ENCODE results near the gene OSBPL2. TPM values are rescaled to one million over a fixed set of nuclear protein-coding genes. Genes with fewer than 3 reads are reported as not detected.

The OSBPL2 gene
- total and polyA plus RNA-seq, 4 donors, result 9.9 to 19.7 (median 12.3) TPM

GRCh38 chr20:62205618-62206387 lies 32.5 kb upstream of the OSBPL2 start:
- Histone ChIP-seq H3K27ac (ENCODE audit: low read depth in 1 of 2, low read length in 2 of 2) (no peak overlapping the region), H3K36me3 (ENCODE audit: control insufficient read depth in 4 of 4, insufficient read depth in 3 of 4, low read depth in 1 of 4, low read length in 3 of 4) (peaks cover 1 to 22% (median 7%) of the 10 kb centered on the region in 4 donors)
- no peak for DNase-seq (ENCODE audit: low spot score)

GRCh38 chr20:62206388-62206775 lies 31.9 kb upstream of the OSBPL2 start:
- no peak for DNase-seq (ENCODE audit: low spot score)
- H3K36me3 ChIP-seq (ENCODE audit: control insufficient read depth in 4 of 4, insufficient read depth in 3 of 4, low read depth in 1 of 4, low read length in 3 of 4), result peaks cover 0 to 16% (median 5%) of the 10 kb centered on the region in 4 donors
- H3K9ac ChIP-seq (ENCODE audit: low read depth in 1 of 2, low read length in 2 of 2), result no peak overlapping the region
- H3K4me3 ChIP-seq (ENCODE audit: low read depth in 1 of 3, low read length in 3 of 3), result no peak overlapping the region
- 95% methylated on average over 17 of the region's 17 CpGs for WGBS
- H3K4me1 ChIP-seq (ENCODE audit: control insufficient read depth in 4 of 4, insufficient read depth in 4 of 4, low read length in 3 of 4), result no peaks in the 10 kb centered on the region
- no peaks in the 10 kb centered on the region for H3K9me3 ChIP-seq (ENCODE audit: control insufficient read depth in 4 of 4, low read length in 3 of 4)
- TF ChIP-seq EGR1 (IDR thresholded peaks at IDR 0.05; ENCODE audit: low read depth in 2 of 2) (no peak), JUND (IDR thresholded peaks at IDR 0.05) (no peak), RXRA (IDR thresholded peaks at IDR 0.05) (no peak), TAF1 (conservative IDR thresholded peaks at IDR 0.05) (no peak)
- H3K27ac ChIP-seq (ENCODE audit: low read depth in 1 of 2, low read length in 2 of 2), result no peak overlapping the region
- H3K27me3 ChIP-seq (ENCODE audit: control insufficient read depth in 4 of 4, insufficient read depth in 4 of 4, low read length in 3 of 4), result no peaks in the 10 kb centered on the region

More at GRCh38 chr20:62205618-62206387, 32.5 kb upstream of the OSBPL2 start:
- no peaks in the 10 kb centered on the region for H3K27me3 ChIP-seq (ENCODE audit: control insufficient read depth in 4 of 4, insufficient read depth in 4 of 4, low read length in 3 of 4)
- WGBS, result 92% methylated on average over 38 of the region's 38 CpGs
- TF ChIP-seq EGR1 (IDR thresholded peaks at IDR 0.05; ENCODE audit: low read depth in 2 of 2), result no peak
- no peak for TF ChIP-seq GABPA (IDR thresholded peaks at IDR 0.05 in 1 of 2, conservative IDR thresholded peaks at IDR 0.05 in 1 of 2)
- TF ChIP-seq, protein P1, sequence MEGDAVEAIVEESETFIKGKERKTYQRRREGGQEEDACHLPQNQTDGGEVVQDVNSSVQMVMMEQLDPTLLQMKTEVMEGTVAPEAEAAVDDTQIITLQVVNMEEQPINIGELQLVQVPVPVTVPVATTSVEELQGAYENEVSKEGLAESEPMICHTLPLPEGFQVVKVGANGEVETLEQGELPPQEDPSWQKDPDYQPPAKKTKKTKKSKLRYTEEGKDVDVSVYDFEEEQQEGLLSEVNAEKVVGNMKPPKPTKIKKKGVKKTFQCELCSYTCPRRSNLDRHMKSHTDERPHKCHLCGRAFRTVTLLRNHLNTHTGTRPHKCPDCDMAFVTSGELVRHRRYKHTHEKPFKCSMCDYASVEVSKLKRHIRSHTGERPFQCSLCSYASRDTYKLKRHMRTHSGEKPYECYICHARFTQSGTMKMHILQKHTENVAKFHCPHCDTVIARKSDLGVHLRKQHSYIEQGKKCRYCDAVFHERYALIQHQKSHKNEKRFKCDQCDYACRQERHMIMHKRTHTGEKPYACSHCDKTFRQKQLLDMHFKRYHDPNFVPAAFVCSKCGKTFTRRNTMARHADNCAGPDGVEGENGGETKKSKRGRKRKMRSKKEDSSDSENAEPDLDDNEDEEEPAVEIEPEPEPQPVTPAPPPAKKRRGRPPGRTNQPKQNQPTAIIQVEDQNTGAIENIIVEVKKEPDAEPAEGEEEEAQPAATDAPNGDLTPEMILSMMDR (IDR thresholded peaks at IDR 0.05; ENCODE audit: low read depth, low read length, missing input control), result no peak
- no peak for TF ChIP-seq HNF4A (conservative IDR thresholded peaks at IDR 0.05)
- no peak for TF ChIP-seq HNF4G (IDR thresholded peaks at IDR 0.05)
- TF ChIP-seq, protein P2, sequence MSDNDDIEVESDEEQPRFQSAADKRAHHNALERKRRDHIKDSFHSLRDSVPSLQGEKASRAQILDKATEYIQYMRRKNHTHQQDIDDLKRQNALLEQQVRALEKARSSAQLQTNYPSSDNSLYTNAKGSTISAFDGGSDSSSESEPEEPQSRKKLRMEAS (IDR thresholded peaks at IDR 0.05), result no peak
- TF ChIP-seq JUND (IDR thresholded peaks at IDR 0.05), result no peak
- no peak overlapping the region for H3K4me3 ChIP-seq (ENCODE audit: low read depth in 1 of 3, low read length in 3 of 3)
- no peaks in the 10 kb centered on the region for H3K9me3 ChIP-seq (ENCODE audit: control insufficient read depth in 4 of 4, low read length in 3 of 4)
- no peaks in the 10 kb centered on the region for H3K4me1 ChIP-seq (ENCODE audit: control insufficient read depth in 4 of 4, insufficient read depth in 4 of 4, low read length in 3 of 4)
- no peak overlapping the region for H3K9ac ChIP-seq (ENCODE audit: low read depth in 1 of 2, low read length in 2 of 2)

DNA sequence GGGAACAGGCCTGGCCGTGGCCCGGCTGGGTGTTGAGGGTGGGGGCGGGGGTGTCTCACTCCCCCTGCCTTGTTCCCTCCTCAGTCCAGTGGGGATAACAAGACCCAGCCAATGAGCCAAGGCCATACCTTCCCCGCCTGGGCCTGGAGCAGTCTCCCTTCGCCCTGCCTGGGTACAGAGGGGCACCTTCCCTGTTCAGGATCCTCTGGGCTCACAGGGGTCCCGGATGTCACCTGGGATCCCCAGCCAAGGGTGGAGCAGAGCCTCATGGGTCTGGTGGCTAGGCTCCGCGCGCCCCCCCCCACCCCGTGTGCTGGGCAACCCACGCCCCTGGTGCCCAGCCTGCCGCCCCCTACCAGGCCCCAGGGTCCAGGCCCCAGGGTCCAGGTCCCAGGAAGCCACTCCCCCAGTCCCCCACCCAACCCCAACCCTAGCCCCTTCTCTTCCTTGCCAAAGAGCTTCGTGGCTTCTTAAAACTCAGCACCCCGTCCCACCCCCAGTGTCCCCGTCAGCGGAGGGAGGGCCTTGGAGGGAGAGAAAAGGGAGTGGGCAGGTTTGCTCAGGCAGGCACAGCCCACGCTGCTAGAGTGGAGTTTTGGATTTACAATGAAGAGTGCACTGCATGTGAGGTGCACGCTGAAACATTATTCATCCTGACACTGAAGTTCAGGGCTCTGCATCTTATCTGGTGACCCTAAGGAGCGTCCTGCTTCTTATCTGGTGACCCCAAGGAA lies 30.1 kb upstream of the OSBPL2 start:
- Histone ChIP-seq H3K9ac (ENCODE audit: low read depth in 1 of 2, low read length in 2 of 2) (no peak overlapping the region), H3K27ac (ENCODE audit: low read depth in 1 of 2, low read length in 2 of 2) (no peak overlapping the region), H3K4me1 (ENCODE audit: control insufficient read depth in 4 of 4, insufficient read depth in 4 of 4, low read length in 3 of 4) (no peaks in the 10 kb centered on the region), H3K27me3 (ENCODE audit: control insufficient read depth in 4 of 4, insufficient read depth in 4 of 4, low read length in 3 of 4) (no peaks in the 10 kb centered on the region), H3K4me3 (ENCODE audit: low read depth in 1 of 3, low read length in 3 of 3) (no peak overlapping the region), H3K36me3 (ENCODE audit: control insufficient read depth in 4 of 4, insufficient read depth in 3 of 4, low read depth in 1 of 4, low read length in 3 of 4) (peaks cover 0 to 1% (median under 1%) of the 10 kb centered on the region in 4 donors), H3K9me3 (ENCODE audit: control insufficient read depth in 4 of 4, low read length in 3 of 4) (no peaks in the 10 kb centered on the region)
- no peak for DNase-seq (ENCODE audit: low spot score)
- 81% methylated on average over 19 of the region's 19 CpGs for WGBS
- TF ChIP-seq RXRA (IDR thresholded peaks at IDR 0.05) (no peak), HNF4A (conservative IDR thresholded peaks at IDR 0.05) (no peak), EGR1 (IDR thresholded peaks at IDR 0.05; ENCODE audit: low read depth in 2 of 2) (no peak), SP1 (IDR thresholded peaks at IDR 0.05) (no peak), ZBTB33 (IDR thresholded peaks at IDR 0.05) (no peak), FOXA2 (IDR thresholded peaks at IDR 0.05) (no peak)

All from liver (tissue), 9 donors.